Measurements from ENCODE around the gene TCOF1.

DNA sequence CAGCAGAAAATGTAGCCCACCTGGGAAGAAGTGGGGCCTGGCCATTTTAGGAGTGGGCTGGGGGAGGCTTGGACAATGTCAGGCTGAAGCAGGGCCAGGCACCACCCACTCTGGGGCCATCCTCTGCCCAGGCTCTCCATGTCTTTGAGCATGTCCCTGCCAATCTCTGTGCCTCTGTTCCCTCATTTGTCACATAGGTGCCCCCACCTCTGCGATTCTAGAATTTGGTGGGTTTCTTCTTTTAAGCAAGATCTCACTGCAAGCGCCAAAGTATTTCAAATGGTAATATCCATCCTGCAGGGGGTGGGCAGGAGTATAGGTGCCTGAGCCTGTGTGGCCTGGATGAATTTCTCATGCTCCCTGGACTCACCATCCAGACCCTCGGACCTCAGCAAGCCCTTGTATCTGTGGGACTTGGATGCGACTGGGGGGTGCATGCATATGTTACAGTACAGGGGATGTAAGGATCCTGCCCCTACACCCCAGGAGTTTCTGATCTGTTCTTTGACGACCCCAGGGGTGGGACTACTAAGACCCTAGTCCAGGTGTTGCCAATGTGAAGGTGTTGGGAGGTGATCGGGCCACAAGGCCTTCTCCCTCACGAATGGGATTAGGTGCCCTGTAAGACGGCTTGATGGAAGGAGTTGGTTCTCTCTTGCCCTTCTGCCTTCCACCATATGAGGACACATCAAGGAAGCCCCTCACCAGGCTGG lies 50.9 kb downstream of the TCOF1 start:
- TF ChIP-seq, protein P1, sequence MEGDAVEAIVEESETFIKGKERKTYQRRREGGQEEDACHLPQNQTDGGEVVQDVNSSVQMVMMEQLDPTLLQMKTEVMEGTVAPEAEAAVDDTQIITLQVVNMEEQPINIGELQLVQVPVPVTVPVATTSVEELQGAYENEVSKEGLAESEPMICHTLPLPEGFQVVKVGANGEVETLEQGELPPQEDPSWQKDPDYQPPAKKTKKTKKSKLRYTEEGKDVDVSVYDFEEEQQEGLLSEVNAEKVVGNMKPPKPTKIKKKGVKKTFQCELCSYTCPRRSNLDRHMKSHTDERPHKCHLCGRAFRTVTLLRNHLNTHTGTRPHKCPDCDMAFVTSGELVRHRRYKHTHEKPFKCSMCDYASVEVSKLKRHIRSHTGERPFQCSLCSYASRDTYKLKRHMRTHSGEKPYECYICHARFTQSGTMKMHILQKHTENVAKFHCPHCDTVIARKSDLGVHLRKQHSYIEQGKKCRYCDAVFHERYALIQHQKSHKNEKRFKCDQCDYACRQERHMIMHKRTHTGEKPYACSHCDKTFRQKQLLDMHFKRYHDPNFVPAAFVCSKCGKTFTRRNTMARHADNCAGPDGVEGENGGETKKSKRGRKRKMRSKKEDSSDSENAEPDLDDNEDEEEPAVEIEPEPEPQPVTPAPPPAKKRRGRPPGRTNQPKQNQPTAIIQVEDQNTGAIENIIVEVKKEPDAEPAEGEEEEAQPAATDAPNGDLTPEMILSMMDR (conservative IDR thresholded peaks at IDR 0.05), result no peak
- no peak for TF ChIP-seq EZH2 (IDR thresholded peaks at IDR 0.05; ENCODE audit: low read depth)

Data from PC-9 (cell line).